Superior temporal gyrus (tissue), 1 donor: Measurements from ENCODE around the gene RAB33A.
A peak's percentile ranks its signal among the peaks of the same experiment; 100 is the strongest.

Experiments used
- DNase-seq: peaks from one replicate; pipeline ENCODE4 v3.0.0-alpha.2; 2016; ENCODE audit errors: extremely low spot score

The RAB33A gene

GRCh38 chrX:130171446-130172126 is at the start of gene RAB33A:
TSS of gene RAB33A (plus strand) at chrX:130171962. CDS start at chrX:130172063, 101 bp downstream.
- DNase-seq: peak; percentile 72

GRCh38 chrX:130124577-130124976 is 47.2 kb upstream of the RAB33A start:
- no peak for DNase-seq

- peak; percentile 21 for DNase-seq
Measured at GRCh38 chrX:130125091-130125874, 46.5 kb upstream of the RAB33A start.

GRCh38 chrX:130130990-130131389 is 40.8 kb upstream of the RAB33A start:
- no peak for DNase-seq

GRCh38 chrX:130136496-130136895 is 35.3 kb upstream of the RAB33A start:
- DNase-seq: no peak

- no peak for DNase-seq
Measured at GRCh38 chrX:130136961-130137360, 34.8 kb upstream of the RAB33A start.

GRCh38 chrX:130139474-130140201 is 32.1 kb upstream of the RAB33A start:
- no peak for DNase-seq

GRCh38 chrX:130144509-130144908 is 27.3 kb upstream of the RAB33A start:
- no peak for DNase-seq

- no peak for DNase-seq
Measured at GRCh38 chrX:130145123-130145522, 26.6 kb upstream of the RAB33A start.

GRCh38 chrX:130147631-130148030 is 24.1 kb upstream of the RAB33A start:
- no peak for DNase-seq

- DNase-seq: no peak
Measured at GRCh38 chrX:130155564-130155963, 16.2 kb upstream of the RAB33A start.

GRCh38 chrX:130158311-130158710 is 13.5 kb upstream of the RAB33A start:
- no peak for DNase-seq

GRCh38 chrX:130159776-130160175 is 12.0 kb upstream of the RAB33A start:
- no peak for DNase-seq

- no peak for DNase-seq
Measured at GRCh38 chrX:130162094-130162735, 9.5 kb upstream of the RAB33A start.

GRCh38 chrX:130163398-130163797 is 8.4 kb upstream of the RAB33A start:
- DNase-seq: no peak

- peak; percentile 24 for DNase-seq
Measured at GRCh38 chrX:130165181-130165702, 6.5 kb upstream of the RAB33A start.

GRCh38 chrX:130165703-130166502 is 5.9 kb upstream of the RAB33A start, which contains the start of gene AIFM1:
TSS of gene AIFM1 (minus strand) at chrX:130165841. CDS start at chrX:130165656, 185 bp downstream.
- peak; percentile 88 for DNase-seq

GRCh38 chrX:130166503-130166777 is 5.3 kb upstream of the RAB33A start:
- no peak for DNase-seq

GRCh38 chrX:130167040-130167439 is 4.7 kb upstream of the RAB33A start:
- no peak for DNase-seq

- DNase-seq: peak; percentile 91
Measured at GRCh38 chrX:130170752-130171445, 863 bp upstream of the RAB33A start.
